Measurements from ENCODE around the gene RABEP2.

RABEP2 gene

GRCh38 chr16:28879261-28879840, 45.7 kb downstream of the RABEP2 start:
- Histone ChIP-seq H4K20me1 (ENCODE audit: insufficient read depth, low read length) (no peaks in the 10 kb centered on the region), H3K4me3 (ENCODE audit: low read depth in 1 of 2, low read length in 2 of 2) (peak overlapping the region; percentile 65 to 68), H3K36me3 (ENCODE audit: insufficient read depth, low read length) (peaks cover 4% of the 10 kb centered on the region), H3K9ac (ENCODE audit: low read depth, low read length) (peak overlapping the region; percentile 75), H3K27me3 (ENCODE audit: insufficient read depth, low read length, poor library complexity) (no peaks in the 10 kb centered on the region), H3K27ac (ENCODE audit: low read length) (peak overlapping the region; percentile 64), H3K79me2 (ENCODE audit: insufficient read depth, low read length) (peaks cover 7% of the 10 kb centered on the region), H3K4me1 (ENCODE audit: insufficient read depth, low read length) (peaks cover 23% of the 10 kb centered on the region), H3K9me3 (ENCODE audit: insufficient read depth, low read length, severe bottlenecking) (no peaks in the 10 kb centered on the region), H2AFZ (ENCODE audit: low read depth, low read length) (peak overlapping the region; percentile 89), H3K4me2 (ENCODE audit: insufficient read depth, low read length) (peak overlapping the region; percentile 74)
- DNase-seq (no peak), ATAC-seq (ENCODE audit: insufficient read depth, low read depth) (peak; percentile 52)
- TF ChIP-seq CTCF (IDR thresholded peaks at IDR 0.05; ENCODE audit: borderline replicate concordance, extremely low read depth, low read length, poor library complexity, severe bottlenecking) (no peak), EZH2 (IDR thresholded peaks at IDR 0.05; ENCODE audit: borderline replicate concordance, low read depth, low read length, severe bottlenecking) (no peak)

GRCh38 chr16:28878083-28878926, 46.7 kb downstream of the RABEP2 start, which contains the start of gene ATP2A1:
TSS of gene ATP2A1 (plus strand) at chr16:28878488. CDS start at chr16:28878672, 184 bp downstream.
- no peak for ATAC-seq (ENCODE audit: insufficient read depth, low read depth)
- no peak for TF ChIP-seq EZH2 (IDR thresholded peaks at IDR 0.05; ENCODE audit: borderline replicate concordance, low read depth, low read length, severe bottlenecking)
- no peak for TF ChIP-seq CTCF (IDR thresholded peaks at IDR 0.05; ENCODE audit: borderline replicate concordance, extremely low read depth, low read length, poor library complexity, severe bottlenecking)
- peak within 1 kb of the TSS; percentile 64 for H3K27ac ChIP-seq (ENCODE audit: low read length)

GRCh38 chr16:28877655-28878000, 47.4 kb downstream of the RABEP2 start:
- no peak overlapping the region for H3K27ac ChIP-seq (ENCODE audit: low read length)
- ATAC-seq (ENCODE audit: insufficient read depth, low read depth), result no peak
- no peak overlapping the region for H3K4me3 ChIP-seq (ENCODE audit: low read depth in 1 of 2, low read length in 2 of 2)
- peaks cover 7% of the 10 kb centered on the region for H3K79me2 ChIP-seq (ENCODE audit: insufficient read depth, low read length)
- no peak for TF ChIP-seq CTCF (IDR thresholded peaks at IDR 0.05; ENCODE audit: borderline replicate concordance, extremely low read depth, low read length, poor library complexity, severe bottlenecking)
- TF ChIP-seq EZH2 (IDR thresholded peaks at IDR 0.05; ENCODE audit: borderline replicate concordance, low read depth, low read length, severe bottlenecking), result no peak
- DNase-seq, result no peak
- H3K36me3 ChIP-seq (ENCODE audit: insufficient read depth, low read length), result peaks cover 20% of the 10 kb centered on the region
- H2AFZ ChIP-seq (ENCODE audit: low read depth, low read length), result no peak overlapping the region
- peaks cover 23% of the 10 kb centered on the region for H3K4me1 ChIP-seq (ENCODE audit: insufficient read depth, low read length)
- no peak overlapping the region for H3K9ac ChIP-seq (ENCODE audit: low read depth, low read length)
- H4K20me1 ChIP-seq (ENCODE audit: insufficient read depth, low read length), result no peaks in the 10 kb centered on the region
- peak overlapping the region; percentile 74; the same call in 1 of the 2 replicates for H3K4me2 ChIP-seq (ENCODE audit: insufficient read depth, low read length)
- no peaks in the 10 kb centered on the region for H3K9me3 ChIP-seq (ENCODE audit: insufficient read depth, low read length, severe bottlenecking)
- H3K27me3 ChIP-seq (ENCODE audit: insufficient read depth, low read length, poor library complexity), result no peaks in the 10 kb centered on the region

More at GRCh38 chr16:28878083-28878926, 46.7 kb downstream of the RABEP2 start, which contains the start of gene ATP2A1:
- no peaks in the 10 kb centered on the region for H3K9me3 ChIP-seq (ENCODE audit: insufficient read depth, low read length, severe bottlenecking)
- H3K4me1 ChIP-seq (ENCODE audit: insufficient read depth, low read length), result peaks cover 23% of the 10 kb centered on the region
- peak within 1 kb of the TSS; percentile 89 for H2AFZ ChIP-seq (ENCODE audit: low read depth, low read length)
- peak within 1 kb of the TSS; percentile 74 for H3K4me2 ChIP-seq (ENCODE audit: insufficient read depth, low read length)
- no peak for DNase-seq
- peak within 1 kb of the TSS; percentile 75 for H3K9ac ChIP-seq (ENCODE audit: low read depth, low read length)
- H3K27me3 ChIP-seq (ENCODE audit: insufficient read depth, low read length, poor library complexity), result no peaks in the 10 kb centered on the region
- H3K36me3 ChIP-seq (ENCODE audit: insufficient read depth, low read length), result peaks cover 14% of the 10 kb centered on the region
- H4K20me1 ChIP-seq (ENCODE audit: insufficient read depth, low read length), result no peaks in the 10 kb centered on the region
- peaks cover 7% of the 10 kb centered on the region for H3K79me2 ChIP-seq (ENCODE audit: insufficient read depth, low read length)
- peak within 1 kb of the TSS; percentile 65 to 68; a peak in 3 of 4 replicates for H3K4me3 ChIP-seq (ENCODE audit: low read depth in 1 of 2, low read length in 2 of 2)

Data from DND-41 (cell line).